T-helper 2 cell treated with Interferon-gamma antibody and Interleukin-4, amounts not matched to agents 5 μg/mL and 100 μg/mL, for 36 hours (primary cell): ENCODE results near the gene METTL9.
"Not testable (repeated sequence)": the region's sequence is repeated elsewhere in the genome, so short reads cannot be mapped to it uniquely, and the experiment has no call there.

Experiments
- DNase-seq: peaks from one replicate; pipeline ENCODE4 v3.0.0; 2021; ENCODE audit warnings: low spot score
- H3K27ac Mint-ChIP-seq: one replicate; pipeline ENCODE4 v1.8.0; 2021; ENCODE audit warnings: mild to moderate bottlenecking, mixed read lengths
- H3K27me3 Mint-ChIP-seq: one replicate; pipeline ENCODE4 v1.8.0; 2021; ENCODE audit warnings: low read depth, mixed read lengths
- H3K36me3 Mint-ChIP-seq: one replicate; pipeline ENCODE4 v1.8.0; 2021; ENCODE audit warnings: low read depth, mixed read lengths
- H3K4me1 Mint-ChIP-seq: one replicate; pipeline ENCODE4 v1.8.0; 2021; ENCODE audit warnings: low read depth, mixed read lengths
- H3K4me3 Mint-ChIP-seq: one replicate; pipeline ENCODE4 v1.8.0; 2022; ENCODE audit warnings: mild to moderate bottlenecking, moderate library complexity, mixed read lengths
- H3K9me3 Mint-ChIP-seq: one replicate; pipeline ENCODE4 v1.8.0; 2021; ENCODE audit warnings: mixed read lengths

The METTL9 gene

DNA sequence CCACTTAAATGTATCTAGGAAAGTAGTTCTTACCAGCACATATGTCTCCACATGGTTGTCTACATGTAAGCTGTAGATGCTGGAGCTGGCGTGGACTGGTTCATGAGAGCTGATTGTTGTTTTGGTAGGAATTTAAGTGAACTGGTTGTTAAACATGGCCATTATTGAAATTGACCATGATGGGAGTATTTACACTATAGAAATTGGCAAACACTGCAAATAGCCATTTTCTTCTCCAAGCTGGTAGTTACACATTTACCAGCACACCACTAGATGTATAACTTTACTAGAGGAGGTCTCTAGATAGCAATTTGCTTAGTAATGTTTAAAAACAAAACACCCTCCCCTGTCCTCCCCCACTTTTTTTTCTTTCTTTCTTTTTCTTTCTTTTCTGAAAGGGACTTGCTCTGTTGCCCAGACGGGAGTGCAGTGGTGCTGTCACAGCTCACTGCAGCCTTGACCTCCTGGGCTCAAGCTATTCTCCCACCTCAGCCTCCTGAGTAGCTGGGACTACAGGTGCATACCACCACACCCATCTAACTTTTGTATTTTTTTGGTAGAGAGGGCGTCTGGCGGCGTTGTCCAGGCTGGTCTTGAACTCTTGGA is 28.8 kb downstream of the METTL9 start:
- peaks cover 56% of the 10 kb centered on the region for H3K36me3 Mint-ChIP-seq
- DNase-seq = no peak

DNA sequence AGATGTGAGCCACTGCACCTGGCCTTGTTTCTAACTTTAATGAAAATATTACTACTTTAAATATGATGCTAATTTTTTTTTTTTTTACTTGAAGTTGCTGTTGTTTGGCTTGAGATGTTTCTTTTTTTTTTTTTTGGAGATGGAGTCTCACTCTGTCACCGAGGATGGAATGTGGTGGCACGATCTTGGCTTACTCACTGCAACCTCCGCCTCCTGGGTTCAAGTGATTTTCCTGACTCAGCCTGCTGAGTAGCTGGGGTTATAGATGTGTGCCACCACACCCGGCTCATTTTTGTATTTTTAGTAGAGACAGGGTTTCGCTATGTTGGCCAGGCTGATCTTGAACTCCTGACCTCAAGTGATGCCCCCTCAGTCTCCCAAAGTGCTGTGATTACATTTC is 29.4 kb downstream of the METTL9 start:
- no peaks in the 10 kb centered on the region for H3K27me3 Mint-ChIP-seq
- no peak for DNase-seq
- H3K36me3 Mint-ChIP-seq = peaks cover 52% of the 10 kb centered on the region
- no peak overlapping the region for H3K27ac Mint-ChIP-seq
- no peaks in the 10 kb centered on the region for H3K9me3 Mint-ChIP-seq
- H3K4me1 Mint-ChIP-seq = peaks cover 16% of the 10 kb centered on the region
- H3K4me3 Mint-ChIP-seq = no peak overlapping the region

More for the DNA sequence above, 28.8 kb downstream of the METTL9 start:
- H3K4me1 Mint-ChIP-seq = peaks cover 16% of the 10 kb centered on the region
- H3K9me3 Mint-ChIP-seq = no peaks in the 10 kb centered on the region
- H3K4me3 Mint-ChIP-seq = no peak overlapping the region
- no peak overlapping the region for H3K27ac Mint-ChIP-seq
- H3K27me3 Mint-ChIP-seq = no peaks in the 10 kb centered on the region

DNA sequence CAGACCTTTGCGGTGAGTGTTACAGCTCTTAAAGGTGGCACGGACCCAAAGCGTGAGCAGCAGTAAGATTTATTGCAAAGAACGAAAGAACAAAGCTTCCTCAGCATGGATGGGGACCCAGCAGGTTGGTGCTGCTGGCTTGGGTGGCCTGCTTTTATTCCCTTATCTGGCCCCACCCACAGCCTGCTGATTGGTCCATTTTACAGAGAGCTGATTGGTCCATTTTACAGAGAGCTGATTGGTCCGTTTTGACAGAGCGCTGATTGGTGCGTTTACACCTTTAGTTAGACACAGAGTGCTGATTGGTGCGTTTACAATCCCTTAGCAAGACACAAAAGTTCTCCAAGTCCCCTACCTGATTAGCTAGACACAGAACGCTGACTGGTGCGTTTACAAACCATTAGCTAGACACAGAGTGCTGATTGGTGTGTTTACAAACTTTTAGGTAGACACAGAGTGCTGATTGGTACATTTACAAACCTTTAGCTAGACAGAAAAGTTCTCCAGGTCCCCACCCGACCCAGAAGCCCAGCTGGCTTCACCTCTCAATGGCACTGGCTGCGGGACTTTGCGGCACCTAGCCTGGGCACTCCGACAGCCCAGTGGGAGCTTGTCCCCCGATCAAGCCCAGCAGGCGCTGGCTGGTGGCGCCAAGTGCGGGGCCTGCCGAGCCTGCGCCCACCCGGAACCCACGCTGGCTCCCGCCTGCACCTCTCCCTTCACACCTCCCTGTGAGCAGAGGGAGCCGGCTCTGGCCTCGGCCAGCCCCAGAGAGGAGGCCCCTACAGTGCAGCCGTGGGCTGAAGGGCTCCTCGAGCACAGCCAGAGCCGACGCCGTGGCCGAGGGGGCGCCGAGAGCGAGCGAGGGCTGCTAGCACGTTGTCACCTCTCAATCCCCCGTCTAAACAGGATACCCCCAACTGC is 30.5 kb downstream of the METTL9 start:
- H3K9me3 Mint-ChIP-seq, H3K27ac Mint-ChIP-seq, H3K4me3 Mint-ChIP-seq, DNase-seq, H3K27me3 Mint-ChIP-seq: not testable (repeated sequence)
- Mint-ChIP-seq H3K36me3 (peaks cover 45% of the 10 kb centered on the region), H3K4me1 (peaks cover 16% of the 10 kb centered on the region)

DNA sequence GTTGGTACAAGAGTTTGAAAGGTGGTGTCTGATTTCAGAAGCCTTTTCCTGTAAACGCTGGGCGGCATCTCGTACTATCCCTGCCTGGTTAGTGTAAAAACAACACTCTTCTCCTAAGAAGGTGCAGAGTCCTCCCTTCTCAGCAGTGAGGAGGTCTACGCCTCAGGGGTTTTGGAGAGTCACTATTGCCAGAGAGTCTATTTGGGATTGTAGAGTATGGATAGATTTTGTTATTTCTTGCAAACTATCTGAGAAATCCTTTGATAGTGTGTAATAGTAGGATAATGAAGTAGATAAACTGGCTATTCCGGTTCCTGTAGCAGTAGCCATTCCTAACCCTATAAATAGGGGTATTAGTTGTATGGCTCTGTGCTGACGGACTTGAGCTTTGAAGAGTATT is 31.5 kb downstream of the METTL9 start:
- peaks cover 40% of the 10 kb centered on the region for H3K36me3 Mint-ChIP-seq
- DNase-seq, H3K27me3 Mint-ChIP-seq, H3K9me3 Mint-ChIP-seq, H3K4me3 Mint-ChIP-seq, H3K4me1 Mint-ChIP-seq, H3K27ac Mint-ChIP-seq: not testable (repeated sequence)

DNA sequence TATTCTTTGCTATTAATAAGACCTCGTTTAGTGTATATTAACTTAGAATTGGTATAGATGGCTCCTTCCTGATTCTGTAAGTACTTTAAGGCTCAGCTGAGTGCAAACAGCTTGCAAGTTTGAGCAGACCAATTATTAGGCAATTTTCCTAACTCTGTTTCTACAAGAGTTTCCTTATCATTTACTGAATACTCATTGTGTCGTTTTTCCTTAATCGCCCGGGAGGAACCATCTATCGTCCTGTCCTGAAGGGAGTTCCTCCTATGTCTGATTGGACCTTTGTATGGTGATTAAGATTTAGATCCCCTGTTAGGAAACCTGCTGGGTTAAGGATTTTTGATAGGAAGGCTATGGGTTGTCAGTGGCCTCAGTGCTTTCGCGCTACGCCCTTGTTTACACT is 32.0 kb downstream of the METTL9 start:
- H3K4me1 Mint-ChIP-seq, DNase-seq, H3K27ac Mint-ChIP-seq, H3K4me3 Mint-ChIP-seq, H3K9me3 Mint-ChIP-seq, H3K27me3 Mint-ChIP-seq: not testable (repeated sequence)
- H3K36me3 Mint-ChIP-seq = peaks cover 38% of the 10 kb centered on the region

DNA sequence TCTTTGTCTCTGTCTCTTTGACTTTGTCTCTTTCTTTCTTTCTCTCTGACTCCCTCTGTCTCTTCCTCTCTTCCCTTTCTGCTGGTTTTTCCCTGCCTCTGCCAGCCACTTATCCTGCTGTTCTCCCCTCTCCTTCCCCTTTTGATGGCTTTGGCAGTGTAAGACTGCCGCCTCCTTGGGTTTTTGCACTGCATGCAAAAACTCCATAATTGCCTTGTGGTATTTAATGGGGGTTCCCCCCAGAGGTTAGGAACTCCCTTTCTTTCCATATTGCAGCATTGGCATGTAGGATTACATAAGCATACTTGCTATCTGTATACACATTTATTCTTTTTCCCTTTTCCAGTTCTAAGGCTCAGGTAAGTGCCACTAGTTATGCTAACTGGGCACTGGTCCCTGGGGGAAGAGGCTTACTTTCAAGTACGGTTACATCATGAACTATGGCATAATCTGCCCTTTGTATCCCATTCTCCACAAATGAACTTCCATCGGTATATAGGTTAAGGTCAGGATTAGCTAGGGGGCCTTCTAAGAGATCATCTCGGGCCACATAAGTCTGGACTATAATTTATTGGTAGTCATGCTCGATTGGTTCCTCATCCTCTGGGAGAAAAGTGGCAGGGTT is 32.7 kb downstream of the METTL9 start:
- H3K4me3 Mint-ChIP-seq, H3K27ac Mint-ChIP-seq, H3K27me3 Mint-ChIP-seq, DNase-seq, H3K4me1 Mint-ChIP-seq, H3K9me3 Mint-ChIP-seq: not testable (repeated sequence)
- peaks cover 31% of the 10 kb centered on the region for H3K36me3 Mint-ChIP-seq

DNA sequence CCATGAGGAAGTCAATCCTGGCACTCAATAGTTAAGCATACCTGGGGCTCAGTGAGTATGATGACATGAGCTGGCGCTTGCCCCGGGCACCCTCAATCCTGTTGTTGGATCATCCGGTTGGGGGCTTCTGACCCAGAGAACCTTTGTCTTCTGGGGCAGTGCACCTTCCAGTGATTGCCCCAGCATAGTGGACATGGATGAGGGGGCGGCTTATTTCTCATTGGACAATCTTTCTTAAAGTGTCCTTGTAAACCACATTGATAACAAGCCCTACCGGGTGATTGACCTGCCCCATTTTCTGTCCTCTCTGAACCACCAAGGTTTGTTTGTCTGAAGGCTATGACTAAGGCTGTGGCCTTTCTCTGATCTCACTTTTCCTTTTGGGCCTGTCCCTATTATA is 34.8 kb downstream of the METTL9 start:
- H3K9me3 Mint-ChIP-seq = no peaks in the 10 kb centered on the region
- H3K4me1 Mint-ChIP-seq = peaks cover 12% of the 10 kb centered on the region

DNA sequence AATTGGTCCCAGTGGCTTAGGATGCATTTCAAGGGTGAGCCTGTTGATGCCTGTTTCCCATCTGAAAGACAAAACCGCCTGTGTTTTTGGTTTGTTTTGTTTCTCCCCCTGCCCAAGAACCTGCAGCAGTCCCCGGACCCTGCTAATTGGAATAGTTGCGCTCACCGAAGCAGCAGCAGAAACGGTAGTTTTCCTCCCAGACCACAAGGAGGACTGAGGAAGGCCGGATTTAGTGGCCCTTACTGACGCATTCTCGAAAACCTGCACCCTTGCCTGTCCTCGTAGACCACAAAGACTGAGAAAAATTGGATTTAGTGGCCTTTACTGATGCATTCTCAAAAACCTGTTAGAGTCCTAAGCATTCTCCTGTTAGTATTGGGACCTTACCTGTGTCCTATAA is 36.3 kb downstream of the METTL9 start:
- not testable (repeated sequence) for H3K9me3 Mint-ChIP-seq, H3K4me3 Mint-ChIP-seq, H3K27me3 Mint-ChIP-seq, DNase-seq, H3K27ac Mint-ChIP-seq
- Mint-ChIP-seq H3K4me1 (peaks cover 16% of the 10 kb centered on the region), H3K36me3 (peaks cover 11% of the 10 kb centered on the region)

More for the DNA sequence above, 34.8 kb downstream of the METTL9 start:
- H3K27ac Mint-ChIP-seq = no peak overlapping the region
- no peaks in the 10 kb centered on the region for H3K27me3 Mint-ChIP-seq
- H3K36me3 Mint-ChIP-seq = peaks cover 22% of the 10 kb centered on the region
- DNase-seq = no peak
- H3K4me3 Mint-ChIP-seq = no peak overlapping the region

DNA sequence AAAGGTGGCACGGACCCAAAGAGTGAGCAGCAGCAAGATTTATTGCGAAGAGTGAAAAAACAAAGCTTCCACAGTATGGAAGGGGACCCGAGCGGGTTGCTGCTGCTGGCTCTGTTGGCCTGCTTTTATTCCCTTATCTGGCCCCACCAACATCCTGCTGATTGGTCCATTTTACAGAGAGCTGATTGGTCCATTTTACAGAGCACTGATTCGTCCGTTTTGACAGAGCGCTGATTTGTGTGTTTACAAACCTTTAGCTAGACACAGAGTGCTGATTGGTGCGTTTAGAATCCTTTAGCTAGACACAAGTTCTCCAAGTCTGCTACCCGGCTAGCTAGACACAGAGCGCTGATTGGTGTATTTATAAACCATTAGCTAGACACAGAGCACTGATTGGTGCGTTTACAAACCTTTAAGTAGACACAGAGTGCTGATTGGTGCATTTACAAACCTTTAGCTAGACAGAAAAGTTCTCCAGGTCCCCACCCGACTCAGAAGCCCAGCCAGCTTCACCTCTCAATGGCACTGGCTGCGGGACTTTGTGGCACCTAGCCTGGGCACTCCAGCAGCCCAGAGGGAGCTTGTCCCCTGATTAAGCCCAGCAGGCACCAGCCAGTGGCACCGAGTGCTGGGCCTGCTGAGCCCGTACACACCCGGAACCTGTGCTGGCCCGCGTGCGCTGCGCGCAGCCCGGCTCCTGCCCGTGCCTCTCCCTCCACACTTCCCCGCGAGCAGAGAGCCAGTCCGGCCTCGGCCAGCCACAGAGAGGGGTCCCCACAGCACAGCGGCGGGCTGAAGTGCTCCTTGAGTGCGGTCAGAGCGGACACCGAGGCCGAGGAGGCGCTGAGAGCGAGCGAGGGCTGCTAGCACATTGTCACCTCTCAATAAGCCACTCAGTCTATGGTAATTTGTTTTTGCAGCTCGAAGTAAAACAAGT is 37.9 kb downstream of the METTL9 start:
- Mint-ChIP-seq H3K27me3 (no peaks in the 10 kb centered on the region), H3K36me3 (peaks cover 5% of the 10 kb centered on the region), H3K4me1 (peaks cover 18% of the 10 kb centered on the region), H3K27ac (no peak overlapping the region), H3K4me3 (no peak overlapping the region), H3K9me3 (no peaks in the 10 kb centered on the region)
- no peak for DNase-seq

DNA sequence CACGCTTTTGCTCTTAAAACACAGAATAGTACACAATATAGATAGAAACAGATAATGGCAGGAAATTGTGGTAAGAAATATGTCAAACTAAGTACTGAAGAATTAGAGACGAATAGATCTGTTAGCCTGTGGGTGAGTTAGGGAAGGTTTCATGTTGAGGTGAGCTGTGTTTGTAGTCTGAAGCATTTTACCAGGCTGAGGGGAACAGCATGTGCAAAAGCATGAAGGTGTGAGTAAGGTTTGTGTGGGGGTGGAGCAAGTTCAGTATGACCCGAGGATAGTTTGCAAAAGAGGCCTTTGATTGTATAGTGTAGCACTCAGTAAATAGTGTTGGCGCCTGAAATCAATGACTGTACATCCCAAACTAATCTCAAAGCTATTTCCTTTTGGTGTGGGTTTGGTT is 39.2 kb downstream of the METTL9 start:
- Mint-ChIP-seq H3K4me3 (peak overlapping the region; percentile 6), H3K36me3 (peaks cover 5% of the 10 kb centered on the region), H3K9me3 (no peaks in the 10 kb centered on the region), H3K27me3 (no peaks in the 10 kb centered on the region), H3K27ac (peak overlapping the region; percentile 67), H3K4me1 (peaks cover 21% of the 10 kb centered on the region)
- peak; percentile 34 for DNase-seq

DNA sequence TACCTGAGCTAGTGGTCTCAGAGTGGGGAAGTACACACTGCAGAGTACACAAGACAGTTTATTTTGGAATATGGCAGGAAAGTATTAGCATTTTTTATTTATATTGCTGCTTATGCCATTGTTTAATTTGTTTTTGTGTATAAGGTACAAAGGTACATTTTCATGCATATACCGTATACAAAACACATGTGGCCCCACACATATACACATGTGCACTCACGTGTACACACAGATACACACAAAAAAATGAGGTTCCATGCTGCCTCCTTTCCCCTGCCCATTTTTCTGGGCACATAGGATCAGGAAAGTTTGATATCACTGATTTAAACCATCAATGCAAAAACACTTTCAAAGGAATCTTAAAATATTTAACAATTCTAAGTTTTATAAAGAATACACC is 40.1 kb downstream of the METTL9 start:
- Mint-ChIP-seq H3K36me3 (peaks cover 5% of the 10 kb centered on the region), H3K4me3 (no peak overlapping the region), H3K9me3 (no peaks in the 10 kb centered on the region), H3K4me1 (peaks cover 27% of the 10 kb centered on the region), H3K27me3 (no peaks in the 10 kb centered on the region), H3K27ac (no peak overlapping the region)
- no peak for DNase-seq

DNA sequence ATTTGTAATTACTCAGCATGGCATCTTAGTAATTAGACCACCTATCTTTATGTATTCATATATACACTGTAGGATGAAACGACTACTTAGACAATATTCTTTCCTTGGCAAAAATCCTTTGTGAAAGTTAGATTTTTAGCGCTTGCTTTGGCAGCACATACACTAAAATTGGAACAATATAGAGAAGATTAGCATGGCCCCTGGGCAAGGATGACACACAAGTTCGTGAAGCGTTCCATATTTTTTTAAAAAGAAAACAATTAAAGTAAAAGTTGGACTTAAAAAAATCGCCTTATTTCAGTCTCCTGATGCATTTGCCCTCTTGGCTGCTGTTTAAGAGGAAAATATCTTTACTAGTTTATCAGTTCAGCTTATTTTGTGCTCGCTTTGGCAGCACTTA is 42.5 kb downstream of the METTL9 start:
- Mint-ChIP-seq H3K9me3 (no peaks in the 10 kb centered on the region), H3K27ac (no peak overlapping the region), H3K4me1 (peaks cover 51% of the 10 kb centered on the region), H3K27me3 (no peaks in the 10 kb centered on the region), H3K4me3 (no peak overlapping the region), H3K36me3 (peaks cover 2% of the 10 kb centered on the region)
- no peak for DNase-seq

DNA sequence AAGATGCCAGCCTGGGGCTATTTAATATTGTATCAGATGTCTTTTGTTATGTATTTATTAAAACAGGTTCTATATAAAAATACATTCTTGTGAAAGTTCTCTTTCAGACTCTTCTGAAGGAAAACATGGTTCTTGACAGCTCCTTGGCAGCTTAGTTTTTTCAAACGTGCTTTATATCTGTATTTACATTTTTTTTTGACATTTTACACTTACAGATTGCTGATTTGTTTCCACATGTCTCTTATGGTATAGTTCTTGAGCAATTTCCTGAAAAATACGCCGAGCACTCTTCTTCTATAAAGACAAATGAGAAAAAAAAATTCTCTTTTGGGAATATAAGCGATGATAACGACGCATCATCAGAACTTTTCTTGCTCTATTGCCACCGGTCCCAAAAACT is 43.5 kb downstream of the METTL9 start:
- Mint-ChIP-seq H3K27ac (no peak overlapping the region), H3K36me3 (peaks cover 4% of the 10 kb centered on the region), H3K27me3 (no peaks in the 10 kb centered on the region), H3K4me1 (peaks cover 59% of the 10 kb centered on the region), H3K4me3 (no peak overlapping the region), H3K9me3 (no peaks in the 10 kb centered on the region)
- no peak for DNase-seq
